ENCODE measurements around the gene TMEM91. TPM values are rescaled to one million over a fixed set of nuclear protein-coding genes. Genes with fewer than 3 reads are reported as not detected.
"Not testable (repeated sequence)": the region's sequence is repeated elsewhere in the genome, so short reads cannot be mapped to it uniquely, and the experiment has no call there.

The TMEM91 gene
- total RNA-seq, 1 donor from 2014 or later, result 14.2 TPM

DNA sequence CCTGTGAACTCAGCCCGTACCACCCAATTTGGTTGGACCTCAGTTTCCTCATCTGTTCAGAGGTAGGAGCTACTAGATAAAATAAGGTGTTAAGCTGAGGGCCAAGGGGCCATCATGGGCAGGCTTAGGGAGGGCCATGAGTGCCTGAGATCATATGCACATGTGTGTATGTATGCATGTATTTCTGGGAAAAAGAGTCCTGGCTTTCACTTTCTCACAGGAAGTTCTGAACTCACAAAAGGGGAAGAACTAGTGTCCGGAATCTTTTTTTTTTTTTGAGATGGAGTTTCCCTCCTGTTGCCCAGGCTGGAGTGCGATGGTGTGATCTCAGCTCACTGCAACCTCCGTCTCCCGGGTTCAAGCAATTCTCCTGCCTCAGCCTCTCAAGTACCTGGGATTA, 41.5 kb upstream of the TMEM91 start:
- TF ChIP-seq, protein P1, sequence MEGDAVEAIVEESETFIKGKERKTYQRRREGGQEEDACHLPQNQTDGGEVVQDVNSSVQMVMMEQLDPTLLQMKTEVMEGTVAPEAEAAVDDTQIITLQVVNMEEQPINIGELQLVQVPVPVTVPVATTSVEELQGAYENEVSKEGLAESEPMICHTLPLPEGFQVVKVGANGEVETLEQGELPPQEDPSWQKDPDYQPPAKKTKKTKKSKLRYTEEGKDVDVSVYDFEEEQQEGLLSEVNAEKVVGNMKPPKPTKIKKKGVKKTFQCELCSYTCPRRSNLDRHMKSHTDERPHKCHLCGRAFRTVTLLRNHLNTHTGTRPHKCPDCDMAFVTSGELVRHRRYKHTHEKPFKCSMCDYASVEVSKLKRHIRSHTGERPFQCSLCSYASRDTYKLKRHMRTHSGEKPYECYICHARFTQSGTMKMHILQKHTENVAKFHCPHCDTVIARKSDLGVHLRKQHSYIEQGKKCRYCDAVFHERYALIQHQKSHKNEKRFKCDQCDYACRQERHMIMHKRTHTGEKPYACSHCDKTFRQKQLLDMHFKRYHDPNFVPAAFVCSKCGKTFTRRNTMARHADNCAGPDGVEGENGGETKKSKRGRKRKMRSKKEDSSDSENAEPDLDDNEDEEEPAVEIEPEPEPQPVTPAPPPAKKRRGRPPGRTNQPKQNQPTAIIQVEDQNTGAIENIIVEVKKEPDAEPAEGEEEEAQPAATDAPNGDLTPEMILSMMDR (IDR thresholded peaks at IDR 0.05), result no peak
- H3K36me3 ChIP-seq, result peaks cover 39 to 68% of the 10 kb centered on the region in 2 donors
- intact Hi-C loops (cut with DNase I), result no loop called here
- H3K4me1 ChIP-seq, result no peaks in the 10 kb centered on the region
- no peaks in the 10 kb centered on the region for H3K27me3 ChIP-seq
- no peak for DNase-seq (ENCODE audit: low spot score in 2 of 2)
- H3K27ac ChIP-seq, result no peak overlapping the region
- no peak overlapping the region for H3K4me3 ChIP-seq
- H3K9me3 ChIP-seq, result no peaks in the 10 kb centered on the region

DNA sequence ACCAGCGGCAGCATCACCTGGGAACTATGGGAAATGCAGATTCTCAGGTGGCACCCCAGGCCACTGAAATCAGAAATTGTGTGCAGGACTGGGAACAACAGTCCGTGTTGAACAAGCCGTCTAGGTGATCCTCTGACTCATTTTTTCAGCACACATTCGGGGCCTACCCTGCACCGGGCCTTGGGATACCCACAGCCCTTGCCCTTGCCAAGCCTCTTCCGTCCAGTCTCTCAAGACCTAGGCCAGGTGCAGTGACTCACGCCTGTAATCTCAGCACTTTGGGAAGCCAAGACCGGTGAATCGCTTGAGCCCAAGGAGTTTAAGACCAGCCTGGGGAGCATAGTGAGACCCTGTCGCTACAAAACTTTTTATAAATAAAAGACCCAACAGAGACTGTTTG, 40.9 kb upstream of the TMEM91 start:
- H3K4me3 ChIP-seq, result no peak overlapping the region
- intact Hi-C loops (cut with DNase I), result no loop called here
- H3K9me3 ChIP-seq, result no peaks in the 10 kb centered on the region
- peaks cover 40 to 65% of the 10 kb centered on the region in 2 donors for H3K36me3 ChIP-seq
- no peaks in the 10 kb centered on the region for H3K4me1 ChIP-seq
- TF ChIP-seq, protein P1 (IDR thresholded peaks at IDR 0.05), result no peak
- no peaks in the 10 kb centered on the region for H3K27me3 ChIP-seq
- H3K27ac ChIP-seq, result no peak overlapping the region
- no peak for DNase-seq (ENCODE audit: low spot score in 2 of 2)

DNA sequence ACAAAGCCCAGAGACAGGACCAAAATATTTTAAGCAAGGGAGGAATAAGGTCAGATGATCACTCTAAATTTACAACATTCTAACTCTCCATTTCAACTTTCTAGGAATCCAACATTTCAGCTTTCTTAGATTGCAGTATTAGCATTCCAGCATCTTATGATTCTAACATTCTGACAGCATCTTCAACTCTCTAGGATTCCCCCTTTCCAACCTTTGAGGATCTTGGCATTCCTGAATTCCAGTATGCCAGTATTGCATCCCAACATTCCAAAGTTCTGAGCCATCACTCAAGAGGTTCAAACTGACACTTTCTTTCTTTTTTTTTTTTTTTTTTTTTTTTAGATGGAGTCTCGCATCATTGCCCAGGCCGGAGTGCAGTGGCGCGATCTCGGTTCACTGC, 36.4 kb upstream of the TMEM91 start:
- intact Hi-C loops (cut with DNase I), result no loop called here
- Histone ChIP-seq H3K27me3 (no peaks in the 10 kb centered on the region), H3K36me3 (peaks cover 57 to 83% of the 10 kb centered on the region in 2 donors), H3K9me3 (no peaks in the 10 kb centered on the region), H3K27ac (no peak overlapping the region), H3K4me3 (no peak overlapping the region), H3K4me1 (no peaks in the 10 kb centered on the region)
- DNase-seq (ENCODE audit: low spot score in 2 of 2), result no peak
- TF ChIP-seq, protein P1 (IDR thresholded peaks at IDR 0.05), result no peak

DNA sequence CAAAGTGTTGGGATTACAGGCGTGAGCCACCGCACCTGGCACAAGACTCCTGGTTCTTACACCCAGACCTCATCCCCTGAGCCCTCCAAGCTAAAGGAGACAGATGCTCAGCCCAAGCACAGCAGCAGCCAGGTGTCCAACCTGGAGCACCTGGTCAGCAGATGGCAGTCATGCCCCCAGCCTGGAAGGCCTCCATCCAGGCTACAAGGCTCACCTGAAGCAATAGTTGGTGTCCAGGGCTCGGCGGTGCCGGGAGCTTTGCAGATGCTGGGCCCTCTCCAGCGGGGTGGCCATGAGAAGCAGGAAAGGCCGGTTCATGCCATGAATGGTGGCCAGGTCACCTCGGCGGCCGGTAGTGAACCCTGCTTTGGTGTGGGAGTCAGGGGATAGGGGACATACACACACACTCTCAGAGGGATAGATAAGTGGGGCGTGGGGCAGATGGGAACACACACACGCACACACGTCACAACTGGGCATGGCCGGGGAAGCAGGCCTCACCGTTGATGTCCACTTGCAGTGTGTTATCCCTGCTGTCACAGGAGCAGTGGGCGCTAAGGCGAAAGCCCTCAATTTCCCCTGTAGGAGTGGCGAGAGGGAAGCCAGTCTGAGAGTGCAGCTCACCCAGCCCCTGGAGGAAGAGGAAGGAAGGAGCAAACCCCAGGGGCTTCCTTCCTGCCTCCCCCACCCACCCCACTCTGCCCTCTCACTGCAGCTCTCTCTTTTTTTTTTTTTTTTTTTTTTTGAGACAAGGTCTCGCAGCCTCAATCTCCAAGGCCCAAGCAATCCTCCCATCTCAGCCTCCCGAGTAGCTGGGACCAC, 34.5 kb upstream of the TMEM91 start:
- no peaks in the 10 kb centered on the region for H3K27me3 ChIP-seq
- H3K9me3 ChIP-seq, result no peaks in the 10 kb centered on the region
- H3K4me1 ChIP-seq, result no peaks in the 10 kb centered on the region
- H3K36me3 ChIP-seq, result peaks cover 58 to 85% of the 10 kb centered on the region in 2 donors
- H3K4me3 ChIP-seq, result no peak overlapping the region
- TF ChIP-seq, protein P1 (IDR thresholded peaks at IDR 0.05), result no peak
- DNase-seq (ENCODE audit: low spot score in 2 of 2), result no peak
- H3K27ac ChIP-seq, result no peak overlapping the region
- intact Hi-C loops (cut with DNase I), result no loop called here

DNA sequence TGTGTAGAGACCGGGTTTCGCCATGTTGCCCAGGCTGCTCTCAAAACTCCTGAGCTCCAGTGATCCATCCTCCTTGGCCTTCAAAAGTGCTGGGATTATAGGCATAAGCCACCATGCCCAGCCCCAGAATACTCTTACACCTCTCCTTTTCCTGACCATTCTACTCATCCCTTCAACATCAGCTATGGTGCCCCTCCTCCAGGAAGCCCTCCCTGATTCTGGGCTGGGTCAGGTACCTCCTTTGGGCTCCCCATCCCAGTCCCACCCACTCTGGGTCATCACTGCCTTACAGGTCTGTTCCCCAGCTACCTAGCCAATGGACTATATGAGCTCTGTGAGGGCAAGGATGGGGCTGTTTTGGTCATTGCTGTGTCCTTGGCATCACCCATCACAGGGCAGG, 32.2 kb upstream of the TMEM91 start:
- Histone ChIP-seq H3K27me3 (no peaks in the 10 kb centered on the region), H3K4me3 (no peak overlapping the region), H3K36me3 (peaks cover 53 to 80% of the 10 kb centered on the region in 2 donors), H3K27ac (no peak overlapping the region), H3K9me3 (no peaks in the 10 kb centered on the region), H3K4me1 (no peaks in the 10 kb centered on the region)
- intact Hi-C loops (cut with DNase I), result no loop called here
- TF ChIP-seq, protein P1 (IDR thresholded peaks at IDR 0.05), result no peak
- no peak for DNase-seq (ENCODE audit: low spot score in 2 of 2)

DNA sequence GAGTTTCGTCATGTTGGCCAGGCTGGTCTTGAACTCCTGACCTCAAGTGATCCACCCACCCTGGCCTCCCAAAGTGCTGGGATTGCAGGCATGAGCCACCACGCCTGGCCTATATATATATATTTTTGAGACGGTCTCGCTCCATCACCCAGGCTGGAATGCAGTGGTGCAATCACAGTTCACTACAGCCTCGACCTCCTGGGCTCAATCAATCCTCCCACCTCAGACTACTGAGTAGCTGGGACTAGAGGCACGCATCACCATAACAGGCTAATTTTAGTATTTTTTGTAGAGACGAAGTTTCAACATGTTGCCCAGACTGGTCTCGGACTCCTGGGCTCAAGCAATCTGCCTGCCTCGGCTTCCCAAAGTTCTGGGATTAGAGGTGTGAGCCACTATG, 29.4 kb upstream of the TMEM91 start:
- DNase-seq (ENCODE audit: low spot score in 2 of 2); H3K9me3 ChIP-seq; intact Hi-C loops (cut with DNase I); H3K27me3 ChIP-seq; H3K4me1 ChIP-seq; H3K4me3 ChIP-seq; H3K27ac ChIP-seq: not testable (repeated sequence)
- H3K36me3 ChIP-seq, result peaks cover 42 to 59% of the 10 kb centered on the region in 2 donors

All from ascending aorta (tissue), 2 donors.